NT2/D1 (cell line): ENCODE data around the gene MOGAT3.

ENCODE experiments used
- SUZ12 ChIP-seq: IDR thresholded peaks from 2 replicates; pipeline ENCODE4 v1.6.1; 2011; ENCODE audit not compliant: insufficient read length, insufficient read depth; ENCODE audit errors: extremely low read depth
- YY1 ChIP-seq: IDR thresholded peaks from 2 replicates; pipeline ENCODE4 v1.6.1; 2011; ENCODE audit not compliant: insufficient read length, insufficient read depth
- ZNF274 ChIP-seq: IDR thresholded peaks from 2 replicates; pipeline ENCODE4 v1.6.1; 2011; ENCODE audit warnings: mild to moderate bottlenecking, low read depth, low read length

- TF ChIP-seq ZNF274 (no peak), SUZ12 (no peak), YY1 (no peak)
Observed at GRCh38 chr7:101180130-101180755, 20.6 kb downstream of the MOGAT3 start, which contains the start of gene NAT16.
